Skeletal muscle tissue (tissue), 4 donors: ENCODE measurements around the gene RGS3. TPM values are rescaled to one million over a fixed set of nuclear protein-coding genes. Genes with fewer than 3 reads are reported as not detected.

Experiments used
- H3K27ac ChIP-seq: one replicate; pipeline ENCODE4 v1.7.0; 2013; ENCODE audit warnings: mild to moderate bottlenecking, low read depth, low read length, inconsistent platforms
- H3K27me3 ChIP-seq, 3 donors: one replicate each; pipeline ENCODE4 v1.7.0; 2013; ENCODE audit warnings: low read length in 3 of 3; ENCODE audit not compliant: control insufficient read depth in 3 of 3, insufficient read depth in 3 of 3
- H3K36me3 ChIP-seq, 3 donors: one replicate each; pipeline ENCODE4 v1.7.0; 2013; ENCODE audit warnings: low read length in 3 of 3; ENCODE audit not compliant: control insufficient read depth in 3 of 3, insufficient read depth in 3 of 3
- H3K4me1 ChIP-seq, 3 donors: one replicate each; pipeline ENCODE4 v1.7.0; 2013; ENCODE audit warnings: low read length in 3 of 3, mild to moderate bottlenecking in 3 of 3; ENCODE audit not compliant: control insufficient read depth in 3 of 3, insufficient read depth in 3 of 3
- H3K4me3 ChIP-seq, 3 donors: one replicate each; pipeline ENCODE4 v1.7.0; 2013; ENCODE audit warnings: low read length in 3 of 3
- H3K9ac ChIP-seq, 3 donors: one replicate each; pipeline ENCODE4 v1.7.0; 2013; ENCODE audit warnings: low read length in 3 of 3, mild to moderate bottlenecking in 3 of 3, moderate library complexity in 2 of 3, low read depth in 1 of 3
- H3K9me3 ChIP-seq, 3 donors: one replicate each; pipeline ENCODE4 v1.7.0; 2013; ENCODE audit warnings: low read length in 3 of 3; ENCODE audit not compliant: control insufficient read depth in 3 of 3
- total RNA-seq: library from RNA; depleted of rRNA; stranded (reverse); fragments of >200 nt; gene quantifications from one replicate; pipeline ENCODE4 v1.2.3, GENCODE V29; 2014
- donor health status: Osteomylitis.

Gene RGS3
- 48.0 TPM for total RNA-seq

DNA sequence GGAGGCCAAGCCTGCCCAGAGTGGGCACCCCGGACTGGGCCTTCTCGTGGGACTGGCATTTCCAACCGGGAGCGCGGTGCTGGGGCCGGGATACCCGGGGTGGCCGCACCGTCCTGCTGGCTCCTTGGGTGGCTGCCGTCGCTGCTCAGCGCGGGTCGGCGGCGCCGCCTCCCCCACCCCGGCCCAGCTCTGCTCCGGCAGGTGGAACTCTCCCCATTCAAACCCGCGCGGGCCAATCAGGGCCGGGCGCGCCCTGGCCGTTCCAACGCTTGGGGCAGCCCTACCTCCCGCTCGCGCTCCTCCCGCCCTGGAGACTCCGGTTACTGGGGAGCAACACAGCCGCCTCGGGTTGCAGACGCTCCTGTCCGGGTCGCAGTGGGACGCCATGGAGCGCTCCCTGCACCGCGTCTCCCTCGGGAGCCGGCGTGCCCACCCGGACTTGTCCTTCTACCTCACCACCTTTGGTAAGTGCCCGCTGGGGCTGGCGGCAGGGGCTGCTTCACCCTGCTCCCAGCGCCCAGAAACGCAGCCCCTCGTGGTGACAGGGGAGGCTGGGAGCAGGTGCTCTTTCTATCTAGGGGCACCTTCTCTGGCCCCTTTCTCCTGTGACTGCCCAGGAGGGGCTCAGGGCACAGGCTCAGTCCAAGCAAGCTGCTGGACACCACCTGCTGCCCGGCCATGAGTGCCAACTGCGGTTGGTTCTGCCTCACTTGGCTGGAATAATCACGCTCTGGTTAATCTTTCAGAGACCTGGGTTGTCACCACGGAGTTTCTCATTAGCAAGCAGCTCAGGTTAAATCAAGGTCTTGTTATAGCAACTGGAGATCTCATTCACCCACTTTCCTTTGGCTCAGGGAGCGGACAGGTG lies at the start of gene RGS3:
Gene RGS3 (plus strand): TSS at position 310 of the 868 bp plus-strand sequence. CDS start 76 bp downstream, at position 386.
- Histone ChIP-seq H3K27me3 (no peaks in the 10 kb centered on the region), H3K36me3 (no peaks in the 10 kb centered on the region), H3K9ac (peak within 1 kb of the TSS; percentile 50 to 89 (median 52)), H3K9me3 (no peaks in the 10 kb centered on the region), H3K27ac (peak within 1 kb of the TSS; percentile 64), H3K4me1 (peaks cover 18 to 36% (median 29%) of the 10 kb centered on the region in 3 donors), H3K4me3 (peak within 1 kb of the TSS; percentile 51 to 76 (median 67))

- no peaks in the 10 kb centered on the region for H3K9me3 ChIP-seq
- no peaks in the 10 kb centered on the region for H3K27me3 ChIP-seq
- H3K36me3 ChIP-seq = no peaks in the 10 kb centered on the region
- no peak overlapping the region for H3K9ac ChIP-seq
- H3K4me3 ChIP-seq = no peak overlapping the region
- H3K4me1 ChIP-seq = no peaks in the 10 kb centered on the region
- peak overlapping the region; percentile 8 for H3K27ac ChIP-seq
Observed at GRCh38 chr9:113416149-113416721, 47.3 kb upstream of the RGS3 start.

DNA sequence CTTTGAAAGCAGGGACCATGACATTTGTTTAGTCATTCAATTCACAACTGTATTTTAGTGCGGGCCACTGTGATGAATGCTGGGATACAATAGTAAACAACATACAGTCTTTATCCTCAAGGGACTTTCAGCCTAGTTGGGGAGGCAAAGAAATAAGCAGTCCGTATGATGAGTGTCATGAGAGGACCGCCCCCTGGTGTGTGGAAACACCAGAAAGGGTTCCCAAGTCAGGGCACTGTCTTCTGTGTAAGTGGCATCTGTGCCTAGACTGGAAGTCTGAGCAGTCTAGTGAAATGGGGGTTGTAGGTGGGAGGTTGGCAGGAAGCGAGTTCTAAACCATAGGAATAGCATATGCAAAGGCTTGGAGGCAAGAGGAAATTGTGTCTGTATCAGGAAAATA lies 46.2 kb upstream of the RGS3 start:
- no peak overlapping the region for H3K27ac ChIP-seq
- H3K9me3 ChIP-seq = no peaks in the 10 kb centered on the region
- no peak overlapping the region for H3K4me3 ChIP-seq
- H3K9ac ChIP-seq = no peak overlapping the region
- H3K4me1 ChIP-seq = no peaks in the 10 kb centered on the region
- no peaks in the 10 kb centered on the region for H3K36me3 ChIP-seq
- H3K27me3 ChIP-seq = no peaks in the 10 kb centered on the region

DNA sequence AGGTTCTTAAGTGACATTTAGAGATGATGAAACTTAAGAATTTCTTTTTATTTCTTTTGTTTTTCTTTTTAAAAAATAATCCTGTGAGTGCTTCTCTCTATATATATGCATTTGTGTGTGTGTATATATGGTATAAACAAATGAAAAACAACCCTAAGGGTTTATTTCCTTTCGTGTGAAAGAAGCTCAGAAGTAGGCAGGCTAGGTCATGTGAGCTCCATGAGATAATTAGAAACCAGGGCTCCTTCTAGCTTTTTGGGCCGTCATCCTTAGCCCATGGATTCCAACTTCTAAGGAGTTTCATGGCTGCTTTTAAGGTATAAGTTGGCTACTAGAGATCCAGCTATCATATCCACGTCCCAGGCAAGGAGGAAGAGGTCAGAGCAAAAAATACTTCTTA lies 41.8 kb upstream of the RGS3 start:
- Histone ChIP-seq H3K27ac (no peak overlapping the region), H3K4me3 (no peak overlapping the region), H3K9me3 (no peaks in the 10 kb centered on the region), H3K36me3 (no peaks in the 10 kb centered on the region), H3K27me3 (peaks cover 0 to 3% (median 0%) of the 10 kb centered on the region in 3 donors), H3K9ac (no peak overlapping the region), H3K4me1 (no peaks in the 10 kb centered on the region)

DNA sequence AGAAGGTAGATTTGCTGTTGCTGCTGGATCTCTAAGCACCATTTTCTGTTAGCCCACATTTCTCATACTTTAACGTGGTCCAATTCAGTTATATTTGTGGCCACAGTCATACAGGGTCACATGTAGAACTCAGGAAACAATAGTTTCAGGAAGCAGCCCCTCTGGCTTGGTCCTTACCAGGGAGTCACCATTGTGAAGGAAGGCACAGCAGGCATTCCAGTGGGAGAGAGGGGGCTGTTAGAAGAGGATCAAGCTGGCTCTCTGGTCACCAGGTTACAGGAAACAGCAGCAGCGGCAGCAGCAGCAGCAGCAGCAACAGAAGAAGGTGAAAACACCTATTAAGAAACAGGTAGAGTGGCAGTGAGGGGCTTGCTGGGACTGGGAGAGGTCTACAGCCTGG lies 38.5 kb upstream of the RGS3 start:
- no peaks in the 10 kb centered on the region for H3K4me1 ChIP-seq
- H3K27ac ChIP-seq = no peak overlapping the region
- no peaks in the 10 kb centered on the region for H3K36me3 ChIP-seq
- H3K27me3 ChIP-seq = peaks cover 0 to 3% (median 0%) of the 10 kb centered on the region in 3 donors
- no peak overlapping the region for H3K4me3 ChIP-seq
- H3K9ac ChIP-seq = no peak overlapping the region
- H3K9me3 ChIP-seq = no peaks in the 10 kb centered on the region

- Histone ChIP-seq H3K27me3 (peaks cover 0 to 3% (median 0%) of the 10 kb centered on the region in 3 donors), H3K9me3 (no peaks in the 10 kb centered on the region), H3K4me1 (no peaks in the 10 kb centered on the region), H3K4me3 (no peak overlapping the region), H3K36me3 (no peaks in the 10 kb centered on the region), H3K27ac (no peak overlapping the region), H3K9ac (no peak overlapping the region)
Observed at GRCh38 chr9:113426701-113427100, 36.8 kb upstream of the RGS3 start.

- H3K36me3 ChIP-seq = no peaks in the 10 kb centered on the region
- no peak overlapping the region for H3K4me3 ChIP-seq
- H3K27me3 ChIP-seq = peaks cover 0 to 3% (median 0%) of the 10 kb centered on the region in 3 donors
- no peak overlapping the region for H3K9ac ChIP-seq
- no peaks in the 10 kb centered on the region for H3K9me3 ChIP-seq
- H3K27ac ChIP-seq = no peak overlapping the region
- no peaks in the 10 kb centered on the region for H3K4me1 ChIP-seq
Observed at GRCh38 chr9:113427629-113428028, 35.9 kb upstream of the RGS3 start.

DNA sequence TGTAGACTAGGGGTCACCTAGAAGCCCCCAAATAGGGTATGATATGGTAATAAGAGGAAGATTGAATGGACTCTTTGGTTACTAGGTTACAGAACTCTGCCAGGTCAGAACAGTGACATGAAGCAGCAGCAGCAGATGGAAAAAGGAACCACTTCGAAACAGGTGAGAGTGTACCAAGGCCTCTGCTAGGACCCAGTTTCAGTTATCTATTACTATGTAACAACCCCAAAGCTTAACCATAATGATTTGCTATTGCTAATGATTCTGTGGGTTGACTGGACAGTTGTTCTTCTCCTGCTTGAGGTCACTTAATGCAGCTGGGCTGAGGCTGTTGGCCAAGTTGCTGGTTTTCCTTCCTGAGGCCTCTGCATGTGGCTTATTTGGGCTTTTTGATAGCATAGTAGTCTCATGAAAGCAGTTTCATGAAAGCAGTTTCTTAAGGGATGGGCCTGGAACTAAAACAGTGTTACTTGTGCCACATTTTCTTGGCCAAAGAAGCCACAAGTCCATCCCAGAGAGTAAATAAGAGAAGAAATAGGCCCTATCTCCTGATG lies 35.4 kb upstream of the RGS3 start:
- H3K36me3 ChIP-seq = no peaks in the 10 kb centered on the region
- H3K9me3 ChIP-seq = no peaks in the 10 kb centered on the region
- no peak overlapping the region for H3K27ac ChIP-seq
- peaks cover 0 to 3% (median 0%) of the 10 kb centered on the region in 3 donors for H3K27me3 ChIP-seq
- H3K4me1 ChIP-seq = no peaks in the 10 kb centered on the region
- no peak overlapping the region for H3K4me3 ChIP-seq
- H3K9ac ChIP-seq = no peak overlapping the region

- Histone ChIP-seq H3K36me3 (no peaks in the 10 kb centered on the region), H3K4me3 (no peak overlapping the region), H3K4me1 (no peaks in the 10 kb centered on the region), H3K27me3 (no peaks in the 10 kb centered on the region), H3K9ac (no peak overlapping the region), H3K9me3 (no peaks in the 10 kb centered on the region), H3K27ac (no peak overlapping the region)
Observed at GRCh38 chr9:113431191-113431590, 32.3 kb upstream of the RGS3 start.
